GM23338 (cell line): ENCODE measurements around the gene FXYD6.

Experiments
- CREB1 ChIP-seq: fragments of 250-450 bp; sonication (Bioruptor Pico); IDR thresholded peaks from 2 replicates; pipeline ENCODE4 v1.5.0; 2020; ENCODE audit warnings: low read depth, mild to moderate bottlenecking, moderate library complexity
- EZH2 ChIP-seq: fragments of 200-600 bp; sonication (generic); IDR thresholded peaks from one replicate; pipeline ENCODE4 v1.8.0; 2017; ENCODE audit warnings: antibody characterized with exemption, mild to moderate bottlenecking, low read depth; ENCODE audit not compliant: unreplicated experiment
- EZH2phosphoT487 ChIP-seq: fragments of 200-600 bp; sonication (generic); IDR thresholded peaks from one replicate; pipeline ENCODE4 v1.8.1; 2018; ENCODE audit warnings: antibody characterized with exemption; ENCODE audit not compliant: unreplicated experiment
- POLR2AphosphoS5 ChIP-seq: IDR thresholded peaks from 2 replicates; pipeline ENCODE4 v1.6.1; 2016; ENCODE audit warnings: antibody characterized with exemption, low read depth
- ZNF331 ChIP-seq: fragments of 250-450 bp; sonication (Bioruptor Pico); IDR thresholded peaks from 2 replicates; pipeline ENCODE4 v1.5.0; 2020; ENCODE audit warnings: low read depth, mild to moderate bottlenecking, moderate library complexity
- TF ChIP-seq, protein P1 (sequence below), 2 experiments: fragments of 200-600 bp in 1 of 2; sonication (generic) in 1 of 2; conservative IDR thresholded peaks; 2 replicates each; pipeline versions ENCODE4 v1.5.1 to v1.6.1; 2016 to 2017; ENCODE audit warnings: antibody characterized with exemption in 2 of 2, low read depth in 2 of 2, mild to moderate bottlenecking in 2 of 2, moderate library complexity in 1 of 2
- TF ChIP-seq, protein P2 (sequence below): IDR thresholded peaks from one replicate; pipeline ENCODE4 v1.6.1; 2018; ENCODE audit warnings: antibody characterized with exemption; ENCODE audit not compliant: unreplicated experiment

DNA sequence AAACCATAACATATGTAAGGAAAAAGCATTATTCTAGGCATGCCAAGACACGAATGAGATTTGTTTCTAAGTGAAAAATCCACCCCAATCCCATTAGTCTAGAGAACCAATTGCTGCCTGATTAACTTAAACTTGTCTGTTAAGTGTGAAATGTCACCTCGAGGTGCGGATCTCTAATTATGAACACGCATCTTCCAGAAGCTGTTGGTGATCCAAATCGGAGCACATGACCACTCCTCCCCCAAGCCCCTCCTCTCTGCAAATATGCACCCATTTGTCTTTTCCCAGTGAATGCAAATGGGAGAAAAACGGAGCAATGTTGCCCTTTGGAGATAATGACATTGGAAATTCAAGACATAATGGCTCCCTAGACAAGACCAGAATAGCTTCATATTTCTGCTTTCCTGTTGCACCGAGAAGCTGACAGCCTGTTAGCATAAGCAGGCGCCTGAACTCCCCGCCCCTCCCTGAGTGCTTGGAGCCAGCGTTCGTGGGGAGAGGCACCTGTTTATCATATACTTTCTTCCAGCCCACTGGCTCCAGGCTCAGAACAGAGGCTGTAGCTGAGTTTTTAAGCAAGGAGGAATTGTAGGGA, 6.0 kb upstream of the FXYD6 start:
- TF ChIP-seq EZH2phosphoT487 (no peak), EZH2 (no peak), ZNF331 (CRISPR knock-in tag) (no peak), CREB1 (CRISPR knock-in tag) (no peak), POLR2AphosphoS5 (no peak)
- TF ChIP-seq, protein P1, sequence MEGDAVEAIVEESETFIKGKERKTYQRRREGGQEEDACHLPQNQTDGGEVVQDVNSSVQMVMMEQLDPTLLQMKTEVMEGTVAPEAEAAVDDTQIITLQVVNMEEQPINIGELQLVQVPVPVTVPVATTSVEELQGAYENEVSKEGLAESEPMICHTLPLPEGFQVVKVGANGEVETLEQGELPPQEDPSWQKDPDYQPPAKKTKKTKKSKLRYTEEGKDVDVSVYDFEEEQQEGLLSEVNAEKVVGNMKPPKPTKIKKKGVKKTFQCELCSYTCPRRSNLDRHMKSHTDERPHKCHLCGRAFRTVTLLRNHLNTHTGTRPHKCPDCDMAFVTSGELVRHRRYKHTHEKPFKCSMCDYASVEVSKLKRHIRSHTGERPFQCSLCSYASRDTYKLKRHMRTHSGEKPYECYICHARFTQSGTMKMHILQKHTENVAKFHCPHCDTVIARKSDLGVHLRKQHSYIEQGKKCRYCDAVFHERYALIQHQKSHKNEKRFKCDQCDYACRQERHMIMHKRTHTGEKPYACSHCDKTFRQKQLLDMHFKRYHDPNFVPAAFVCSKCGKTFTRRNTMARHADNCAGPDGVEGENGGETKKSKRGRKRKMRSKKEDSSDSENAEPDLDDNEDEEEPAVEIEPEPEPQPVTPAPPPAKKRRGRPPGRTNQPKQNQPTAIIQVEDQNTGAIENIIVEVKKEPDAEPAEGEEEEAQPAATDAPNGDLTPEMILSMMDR (conservative IDR thresholded peaks at IDR 0.05; ENCODE audit: low read depth in 2 of 2), result no peak
- TF ChIP-seq, protein P2, sequence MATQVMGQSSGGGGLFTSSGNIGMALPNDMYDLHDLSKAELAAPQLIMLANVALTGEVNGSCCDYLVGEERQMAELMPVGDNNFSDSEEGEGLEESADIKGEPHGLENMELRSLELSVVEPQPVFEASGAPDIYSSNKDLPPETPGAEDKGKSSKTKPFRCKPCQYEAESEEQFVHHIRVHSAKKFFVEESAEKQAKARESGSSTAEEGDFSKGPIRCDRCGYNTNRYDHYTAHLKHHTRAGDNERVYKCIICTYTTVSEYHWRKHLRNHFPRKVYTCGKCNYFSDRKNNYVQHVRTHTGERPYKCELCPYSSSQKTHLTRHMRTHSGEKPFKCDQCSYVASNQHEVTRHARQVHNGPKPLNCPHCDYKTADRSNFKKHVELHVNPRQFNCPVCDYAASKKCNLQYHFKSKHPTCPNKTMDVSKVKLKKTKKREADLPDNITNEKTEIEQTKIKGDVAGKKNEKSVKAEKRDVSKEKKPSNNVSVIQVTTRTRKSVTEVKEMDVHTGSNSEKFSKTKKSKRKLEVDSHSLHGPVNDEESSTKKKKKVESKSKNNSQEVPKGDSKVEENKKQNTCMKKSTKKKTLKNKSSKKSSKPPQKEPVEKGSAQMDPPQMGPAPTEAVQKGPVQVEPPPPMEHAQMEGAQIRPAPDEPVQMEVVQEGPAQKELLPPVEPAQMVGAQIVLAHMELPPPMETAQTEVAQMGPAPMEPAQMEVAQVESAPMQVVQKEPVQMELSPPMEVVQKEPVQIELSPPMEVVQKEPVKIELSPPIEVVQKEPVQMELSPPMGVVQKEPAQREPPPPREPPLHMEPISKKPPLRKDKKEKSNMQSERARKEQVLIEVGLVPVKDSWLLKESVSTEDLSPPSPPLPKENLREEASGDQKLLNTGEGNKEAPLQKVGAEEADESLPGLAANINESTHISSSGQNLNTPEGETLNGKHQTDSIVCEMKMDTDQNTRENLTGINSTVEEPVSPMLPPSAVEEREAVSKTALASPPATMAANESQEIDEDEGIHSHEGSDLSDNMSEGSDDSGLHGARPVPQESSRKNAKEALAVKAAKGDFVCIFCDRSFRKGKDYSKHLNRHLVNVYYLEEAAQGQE, result no peak
